GM12875 (cell line): Measurements from ENCODE around the gene TMX2.

Source experiments
- H3K4me3 ChIP-seq: one replicate; pipeline ENCODE4 v1.5.1; 2011; ENCODE audit warnings: low read depth, low read length, control low read depth
- TF ChIP-seq, protein P1 (sequence below): IDR thresholded peaks from 2 replicates; pipeline ENCODE4 v1.5.1; 2011; ENCODE audit warnings: low read depth, mild to moderate bottlenecking, control low read depth, inconsistent platforms, low read length, moderate library complexity, borderline replicate concordance; ENCODE audit not compliant: insufficient read depth

TMX2 gene

DNA sequence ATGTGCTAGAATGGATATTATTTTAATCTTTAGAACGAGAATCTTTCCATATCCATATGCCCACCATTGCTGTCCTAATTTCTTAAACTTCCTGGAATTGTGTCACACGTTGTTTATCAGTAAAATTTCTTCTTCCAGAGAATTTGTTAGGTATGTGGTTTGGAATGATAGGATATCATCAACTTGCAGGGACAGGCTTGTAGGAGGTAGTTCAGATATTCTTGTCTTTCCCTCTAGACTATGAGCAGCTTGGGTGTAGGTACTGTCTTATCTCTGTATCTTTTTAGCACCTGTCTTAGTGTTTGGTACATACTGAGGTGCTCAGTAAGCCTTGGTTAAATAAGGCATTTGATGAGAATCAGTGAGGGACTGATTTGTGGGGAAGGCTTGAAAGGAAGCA lies 52.6 kb downstream of the TMX2 start:
- H3K4me3 ChIP-seq: no peak overlapping the region
- TF ChIP-seq, protein P1, sequence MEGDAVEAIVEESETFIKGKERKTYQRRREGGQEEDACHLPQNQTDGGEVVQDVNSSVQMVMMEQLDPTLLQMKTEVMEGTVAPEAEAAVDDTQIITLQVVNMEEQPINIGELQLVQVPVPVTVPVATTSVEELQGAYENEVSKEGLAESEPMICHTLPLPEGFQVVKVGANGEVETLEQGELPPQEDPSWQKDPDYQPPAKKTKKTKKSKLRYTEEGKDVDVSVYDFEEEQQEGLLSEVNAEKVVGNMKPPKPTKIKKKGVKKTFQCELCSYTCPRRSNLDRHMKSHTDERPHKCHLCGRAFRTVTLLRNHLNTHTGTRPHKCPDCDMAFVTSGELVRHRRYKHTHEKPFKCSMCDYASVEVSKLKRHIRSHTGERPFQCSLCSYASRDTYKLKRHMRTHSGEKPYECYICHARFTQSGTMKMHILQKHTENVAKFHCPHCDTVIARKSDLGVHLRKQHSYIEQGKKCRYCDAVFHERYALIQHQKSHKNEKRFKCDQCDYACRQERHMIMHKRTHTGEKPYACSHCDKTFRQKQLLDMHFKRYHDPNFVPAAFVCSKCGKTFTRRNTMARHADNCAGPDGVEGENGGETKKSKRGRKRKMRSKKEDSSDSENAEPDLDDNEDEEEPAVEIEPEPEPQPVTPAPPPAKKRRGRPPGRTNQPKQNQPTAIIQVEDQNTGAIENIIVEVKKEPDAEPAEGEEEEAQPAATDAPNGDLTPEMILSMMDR: no peak

DNA sequence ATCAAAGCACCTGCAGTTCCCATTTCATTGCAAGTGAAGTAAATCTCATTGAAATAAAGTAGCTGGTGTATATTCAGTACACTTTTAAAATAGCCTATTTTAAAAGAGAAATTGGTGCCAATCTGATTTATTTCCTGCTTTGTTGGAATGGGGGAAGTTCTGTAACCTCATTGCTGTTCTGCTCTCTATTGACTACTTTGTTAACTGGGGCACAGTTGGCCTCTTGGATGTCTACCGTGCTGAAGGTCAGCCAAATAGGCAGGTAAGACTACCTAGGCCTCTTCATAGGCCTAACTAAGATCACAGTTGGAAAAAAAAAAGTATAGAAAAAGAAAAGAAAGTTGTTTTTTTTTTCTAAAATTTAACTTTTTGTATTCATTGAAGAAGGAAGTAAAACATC lies 58.4 kb downstream of the TMX2 start:
- H3K4me3 ChIP-seq: no peak overlapping the region
- TF ChIP-seq, protein P1: no peak

DNA sequence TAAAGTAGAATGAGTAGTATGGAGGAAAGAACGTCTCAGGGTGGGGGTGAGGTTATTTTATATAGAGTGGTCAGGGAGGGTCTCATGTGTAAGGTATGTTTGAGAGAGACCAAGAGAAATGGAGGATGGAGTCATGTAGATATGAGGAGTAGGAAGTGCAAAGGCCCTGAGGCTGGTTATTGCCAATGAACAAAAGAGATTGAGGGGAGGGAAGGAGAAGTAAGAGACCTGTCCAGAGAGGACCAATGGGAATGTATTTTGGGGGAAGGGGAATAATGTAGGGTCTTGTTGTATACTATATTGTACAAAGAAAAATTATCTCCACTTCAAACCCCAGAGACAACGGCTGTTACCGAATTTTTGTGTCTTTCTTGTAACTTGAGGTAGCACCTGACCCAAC lies 59.0 kb downstream of the TMX2 start:
- H3K4me3 ChIP-seq: no peak overlapping the region
- TF ChIP-seq, protein P1: no peak

DNA sequence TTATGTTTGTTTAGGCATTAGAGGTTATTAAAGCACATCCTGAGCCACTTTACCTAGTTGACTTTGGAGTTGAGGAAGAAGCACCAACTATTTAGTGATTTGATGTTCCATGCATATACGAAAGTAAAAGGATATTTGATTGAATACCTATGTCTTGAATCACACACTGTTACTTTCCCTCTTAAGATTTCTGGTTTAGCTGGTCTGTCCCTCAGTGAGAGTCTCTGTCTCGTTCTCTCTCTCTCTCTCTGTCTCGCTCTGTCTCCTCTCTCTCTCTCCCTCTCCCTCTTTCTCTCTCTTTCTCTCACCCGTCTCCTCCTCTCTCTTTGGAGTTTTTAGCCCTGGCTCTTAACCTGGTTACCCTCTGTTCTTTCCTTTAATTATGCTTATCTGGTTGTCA lies 60.2 kb downstream of the TMX2 start:
- no peak overlapping the region for H3K4me3 ChIP-seq
- TF ChIP-seq, protein P1: no peak

DNA sequence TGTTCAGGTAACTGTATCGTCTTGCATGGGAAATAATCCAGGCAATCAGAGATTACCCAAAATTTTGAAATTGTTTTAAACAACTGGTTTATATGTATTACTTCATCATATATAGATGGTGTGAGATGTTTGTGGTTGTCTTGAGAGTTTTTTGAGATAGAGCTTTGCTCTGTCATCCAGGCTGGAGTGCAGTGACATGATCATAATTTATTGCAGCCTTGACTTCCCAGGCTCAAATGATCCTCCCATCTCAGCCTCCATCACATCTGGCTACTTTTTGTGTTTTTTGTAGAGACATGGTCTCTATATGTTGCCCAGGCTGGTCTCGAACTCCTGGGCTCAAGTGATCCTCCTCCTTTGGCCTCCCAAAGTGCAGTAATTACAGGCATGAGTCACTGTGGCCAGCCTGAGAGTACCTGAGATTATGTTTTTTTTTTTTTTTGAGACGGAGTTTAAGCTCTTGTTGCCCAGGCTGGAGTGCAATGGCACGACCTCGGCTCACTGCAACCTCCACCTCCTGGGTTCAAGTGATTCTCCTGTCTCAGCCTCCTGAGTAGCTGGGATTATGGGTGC lies 60.7 kb downstream of the TMX2 start:
- H3K4me3 ChIP-seq: no peak overlapping the region
- TF ChIP-seq, protein P1: no peak

DNA sequence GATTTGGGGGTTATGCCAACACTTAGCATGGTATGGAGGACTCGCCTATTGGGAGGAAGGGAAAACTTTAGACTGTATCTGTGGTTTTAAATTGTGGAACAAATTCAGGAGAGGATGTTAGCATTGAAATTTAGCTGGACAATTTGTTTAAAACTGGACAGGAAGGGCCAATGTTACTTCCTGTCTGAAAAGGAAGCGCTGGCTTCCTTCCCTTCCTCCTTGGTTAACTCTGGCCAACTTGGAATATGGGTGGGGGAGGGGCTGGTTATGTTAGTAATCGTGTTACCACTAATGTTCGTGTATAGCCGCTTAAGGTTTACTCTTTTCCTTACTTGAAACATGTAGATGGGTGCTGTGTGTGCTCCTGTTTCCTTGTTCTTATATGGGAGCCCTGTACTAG lies 63.1 kb downstream of the TMX2 start:
- H3K4me3 ChIP-seq: no peak overlapping the region
- TF ChIP-seq, protein P1: no peak

DNA sequence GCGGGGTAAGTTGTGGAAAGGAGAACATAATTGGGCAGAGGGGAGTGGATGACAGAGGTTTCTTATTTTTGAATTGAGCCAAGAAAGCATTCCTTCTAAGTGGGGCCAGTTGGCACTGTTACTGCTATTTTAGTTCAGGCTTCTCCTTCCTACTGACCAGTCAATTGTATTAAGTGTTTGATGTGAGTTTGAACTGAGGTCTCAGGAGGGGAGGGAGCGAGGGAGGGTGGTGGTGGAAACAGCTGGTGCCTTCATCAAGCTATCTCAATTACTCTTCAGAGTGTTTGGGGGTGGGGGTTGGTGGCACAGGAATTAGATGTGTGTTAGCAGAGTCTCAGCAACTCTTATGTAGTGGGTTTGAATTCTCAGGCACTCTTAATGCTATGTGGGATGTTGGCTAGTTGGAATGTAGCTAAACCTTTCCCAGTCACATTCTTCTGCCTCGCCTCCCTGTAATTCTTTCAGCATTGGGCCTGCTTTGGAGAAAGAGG lies 63.7 kb downstream of the TMX2 start:
- no peak overlapping the region for H3K4me3 ChIP-seq
- TF ChIP-seq, protein P1: no peak
